CD4-positive, alpha-beta T cell (primary cell): ENCODE data around the gene ANKRD35. TPM values are rescaled to one million over a fixed set of nuclear protein-coding genes. Genes with fewer than 3 reads are reported as not detected.

Source experiments
- ATAC-seq: fragments of 200-7000 bp; cut with Tn5 transposase; one replicate; pipeline ENCODE4 v1.10.0; 2022; ENCODE audit warnings: mild to moderate bottlenecking; ENCODE audit not compliant: poor library complexity
- CTCF ChIA-PET: fragments of 350-600 bp; sonication (Branson Sonifier 250); formaldehyde crosslinking; loops from one replicate; lab custom pipeline; 2021; ENCODE audit warnings: antibody characterized with exemption, inconsistent platforms; lab: Charles Lee
- POLR2A ChIA-PET: fragments of 350-600 bp; sonication (Branson Sonifier 250); formaldehyde crosslinking; loops from one replicate; lab custom pipeline; 2021; ENCODE audit warnings: antibody characterized with exemption, inconsistent platforms; lab: Charles Lee
- DNase-seq, 14 experiments: peaks; one replicate each; pipeline ENCODE4 v3.0.0-alpha.2; 2013 to 2020; ENCODE audit warnings: mixed read lengths in 2 of 14
- H3K27ac ChIP-seq, 2 donors: one replicate each; pipeline versions ENCODE4 v1.5.1 to v1.7.0; 2013; ENCODE audit warnings: low read length in 2 of 2, low read depth in 1 of 2, mild to moderate bottlenecking in 1 of 2
- H3K27me3 ChIP-seq, 2 experiments: 1 replicate in 1 of 2; 2 replicates in 1 of 2; pipeline versions ENCODE4 v1.6.1 to v1.7.0; 2013; ENCODE audit warnings: low read length in 2 of 2, control low read depth in 1 of 2, mild to moderate bottlenecking in 1 of 2, moderate library complexity in 1 of 2; ENCODE audit not compliant: insufficient read depth in 2 of 2, control insufficient read depth in 1 of 2
- H3K36me3 ChIP-seq: one replicate; pipeline ENCODE4 v1.6.1; 2013; ENCODE audit warnings: low read length, control low read depth; ENCODE audit not compliant: insufficient read depth
- H3K4me1 ChIP-seq: one replicate; pipeline ENCODE4 v1.6.1; 2013; ENCODE audit warnings: low read length, control low read depth; ENCODE audit not compliant: insufficient read depth
- H3K4me3 ChIP-seq: one replicate; pipeline ENCODE4 v1.5.1; 2013; ENCODE audit warnings: mild to moderate bottlenecking, low read length, moderate library complexity
- H3K9me3 ChIP-seq, 2 experiments: 1 replicate in 1 of 2; 2 replicates in 1 of 2; pipeline versions ENCODE4 v1.6.1 to v1.7.0; 2013; ENCODE audit warnings: low read length in 2 of 2, mild to moderate bottlenecking in 2 of 2, control low read depth in 1 of 2, moderate library complexity in 1 of 2; ENCODE audit not compliant: control insufficient read depth in 1 of 2, insufficient read depth in 1 of 2
- H3K27ac Mint-ChIP-seq: one replicate; pipeline ENCODE4 v1.8.0; 2020; ENCODE audit warnings: mixed read lengths
- H3K27me3 Mint-ChIP-seq: one replicate; pipeline ENCODE4 v1.8.0; 2021; ENCODE audit warnings: mixed read lengths
- H3K36me3 Mint-ChIP-seq: one replicate; pipeline ENCODE4 v1.8.0; 2021; ENCODE audit warnings: low read depth, mixed read lengths
- H3K4me1 Mint-ChIP-seq: one replicate; pipeline ENCODE4 v1.8.0; 2021; ENCODE audit warnings: low read depth, mixed read lengths
- H3K4me3 Mint-ChIP-seq: one replicate; pipeline ENCODE4 v1.8.0; 2020; ENCODE audit warnings: mild to moderate bottlenecking, mixed read lengths
- H3K9me3 Mint-ChIP-seq: one replicate; pipeline ENCODE4 v1.8.0; 2020; ENCODE audit warnings: mixed read lengths
- CTCF ChIP-seq: fragments of 200-600 bp; IDR thresholded peaks from one replicate; pipeline ENCODE4 v1.8.0; 2022; ENCODE audit warnings: antibody characterized with exemption, mild to moderate bottlenecking
- intact Hi-C, 2 experiments: fragments of 100-400 bp; cut with DNase I in 1 of 2; cut with micrococcal nuclease in 1 of 2; formaldehyde crosslinking; loops; one replicate each; pipeline versions ENCODE4 v1.15.1 to v1.9.0; 2023 to 2025; cut with DNase I, micrococcal nuclease
- total RNA-seq, 174 experiments: library from RNA in 2 of 174; stranded (reverse) in 2 of 174; gene quantifications; one replicate each; pipeline ENCODE4 v1.2.3 and lab custom pipeline; 2021 to 2026

The ANKRD35 gene
- total RNA-seq, 2 experiments from 2014 or later = 0.11 TPM; not detected in 1

GRCh38 chr1:145874646-145875045 is 11.0 kb downstream of the ANKRD35 start:
- H3K4me3 Mint-ChIP-seq = no peak overlapping the region
- intact Hi-C loops = no loop called here
- peaks cover 17% of the 10 kb centered on the region for H3K4me1 ChIP-seq
- H3K36me3 ChIP-seq = no peaks in the 10 kb centered on the region
- H3K36me3 Mint-ChIP-seq = no peaks in the 10 kb centered on the region
- no peak for DNase-seq
- ChIA-PET POLR2A (interaction anchor here (0.8 kb wide), 1 partner anchor 15 kb away, joined by 3 read pairs; no protein-coding TSS in a partner anchor), CTCF (no interaction called here)
- no peak for TF ChIP-seq CTCF
- peaks cover 18% of the 10 kb centered on the region for H3K4me1 Mint-ChIP-seq
- no peaks in the 10 kb centered on the region for H3K27me3 Mint-ChIP-seq
- no peaks in the 10 kb centered on the region for H3K9me3 Mint-ChIP-seq
- no peak overlapping the region for H3K4me3 ChIP-seq
- no peaks in the 10 kb centered on the region for H3K9me3 ChIP-seq
- no peak for ATAC-seq
- H3K27me3 ChIP-seq = peaks cover 0 to 2% of the 10 kb centered on the region in 2 experiments
- no peak overlapping the region for H3K27ac ChIP-seq
- H3K27ac Mint-ChIP-seq = no peak overlapping the region

- ATAC-seq = peak; percentile 76
- H3K27ac ChIP-seq = no peak overlapping the region
- Mint-ChIP-seq H3K36me3 (no peaks in the 10 kb centered on the region), H3K27me3 (no peaks in the 10 kb centered on the region), H3K27ac (peak overlapping the region; percentile 50), H3K4me3 (peak overlapping the region; percentile 83), H3K4me1 (peaks cover 18% of the 10 kb centered on the region), H3K9me3 (no peaks in the 10 kb centered on the region)
- peaks cover 0 to 2% of the 10 kb centered on the region in 2 experiments for H3K27me3 ChIP-seq
- no peaks in the 10 kb centered on the region for H3K9me3 ChIP-seq
- DNase-seq = peak in 13 of 14 experiments; percentile 12 to 60 (median 36)
- H3K36me3 ChIP-seq = no peaks in the 10 kb centered on the region
- peaks cover 17% of the 10 kb centered on the region for H3K4me1 ChIP-seq
- CTCF ChIA-PET = interaction anchor here (1.1 to 5.2 kb wide), 2 partner anchors 13 to 27 kb away, joined by 3 to 26 read pairs; partner anchors contain the start of genes ANKRD35 and NUDT17
- no peak for TF ChIP-seq CTCF
- H3K4me3 ChIP-seq = peak overlapping the region; percentile 49
- intact Hi-C loops = no loop called here
- POLR2A ChIA-PET = interaction anchor here (0.6 to 3.6 kb wide), 13 partner anchors 13 to 168 kb away, joined by 3 to 39 read pairs (median 4); partner anchors contain the start of genes ANKRD34A, ANKRD35, LIX1L and NUDT17
These were observed 13.4 kb downstream of the ANKRD35 start for GRCh38 chr1:145871994-145872924.

- H3K4me3 Mint-ChIP-seq = no peak overlapping the region
- H3K27me3 ChIP-seq = no peaks in the 10 kb centered on the region
- H3K36me3 ChIP-seq = no peaks in the 10 kb centered on the region
- H3K4me1 Mint-ChIP-seq = peaks cover 18% of the 10 kb centered on the region
- ChIA-PET CTCF (interaction anchor here (1.2 kb wide), 1 partner anchor 23 kb away, joined by 3 read pairs; no protein-coding TSS in a partner anchor), POLR2A (interaction anchor here (0.8 kb wide), 1 partner anchor 9 kb away, joined by 3 read pairs; the partner anchor contains the start of gene PIAS3)
- no peaks in the 10 kb centered on the region for H3K36me3 Mint-ChIP-seq
- H3K9me3 ChIP-seq = no peaks in the 10 kb centered on the region
- no peak overlapping the region for H3K27ac Mint-ChIP-seq
- H3K9me3 Mint-ChIP-seq = no peaks in the 10 kb centered on the region
- peaks cover 17% of the 10 kb centered on the region for H3K4me1 ChIP-seq
- H3K27me3 Mint-ChIP-seq = no peaks in the 10 kb centered on the region
- H3K27ac ChIP-seq = no peak overlapping the region
- DNase-seq (no peak), ATAC-seq (no peak)
- no peak overlapping the region for H3K4me3 ChIP-seq
- intact Hi-C loops = no loop called here
- no peak for TF ChIP-seq CTCF
These were observed 17.4 kb downstream of the ANKRD35 start for GRCh38 chr1:145868232-145868631.
